ENCODE measurements around the gene SLC5A6.

Gene SLC5A6

GRCh38 chr2:27171351-27171848 lies 40.7 kb downstream of the SLC5A6 start:
- TF ChIP-seq CTCF (IDR thresholded peaks at IDR 0.05; ENCODE audit: low read depth, low read length), result no peak
- no peak overlapping the region for H3K4me3 ChIP-seq (ENCODE audit: low read depth, low read length)

- no peak for TF ChIP-seq CTCF (IDR thresholded peaks at IDR 0.05; ENCODE audit: low read depth, low read length)
- no peak overlapping the region for H3K4me3 ChIP-seq (ENCODE audit: low read depth, low read length)
Observed at GRCh38 chr2:27170581-27171337, 41.3 kb downstream of the SLC5A6 start.

DNA sequence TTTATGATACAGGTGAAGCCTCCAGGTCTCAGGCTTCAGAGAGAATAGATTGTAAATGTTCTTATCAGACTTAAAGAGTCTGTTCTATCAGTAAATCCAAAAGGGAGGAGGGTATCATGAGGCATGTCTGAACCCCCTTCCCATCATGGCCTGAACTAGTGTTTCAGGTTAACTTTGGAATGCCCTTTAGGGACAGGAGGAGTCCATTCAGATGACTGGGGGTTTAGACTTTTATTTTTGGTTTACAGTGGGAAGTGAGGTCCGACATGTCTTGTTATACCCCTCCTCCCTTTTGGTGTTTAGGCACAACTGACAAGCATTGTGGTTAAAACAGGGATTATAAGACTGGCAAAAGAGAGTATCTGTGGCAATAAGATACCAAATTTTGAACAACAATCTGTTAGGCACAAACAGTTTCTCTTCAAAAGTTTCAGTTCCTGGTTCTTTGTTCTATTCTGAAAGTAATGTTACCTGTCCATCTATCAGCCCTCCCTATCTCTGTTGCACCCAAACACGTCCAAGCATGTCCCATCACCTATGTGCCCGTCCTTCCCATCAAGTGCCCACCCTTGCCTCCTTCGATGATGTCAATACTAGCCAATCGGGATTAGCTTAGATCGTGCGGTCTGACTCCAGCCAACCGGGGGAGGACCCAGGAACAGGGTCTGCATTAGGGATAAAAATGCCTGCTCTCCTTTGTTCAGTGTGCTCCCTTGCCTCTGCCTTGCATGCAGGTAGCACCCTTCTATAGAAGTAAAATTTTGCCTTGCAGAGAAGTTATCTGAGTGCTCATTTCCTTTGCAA lies 46.9 kb downstream of the SLC5A6 start:
- no peak for TF ChIP-seq CTCF (IDR thresholded peaks at IDR 0.05; ENCODE audit: low read depth, low read length)

GRCh38 chr2:27162151-27163121 lies 49.6 kb downstream of the SLC5A6 start:
- no peak overlapping the region; the same call in 1 of the 2 replicates for H3K4me3 ChIP-seq (ENCODE audit: low read depth, low read length)
- no peak for TF ChIP-seq CTCF (IDR thresholded peaks at IDR 0.05; ENCODE audit: low read depth, low read length)

More for the DNA sequence above, 46.9 kb downstream of the SLC5A6 start:
- H3K4me3 ChIP-seq (ENCODE audit: low read depth, low read length), result no peak overlapping the region

DNA sequence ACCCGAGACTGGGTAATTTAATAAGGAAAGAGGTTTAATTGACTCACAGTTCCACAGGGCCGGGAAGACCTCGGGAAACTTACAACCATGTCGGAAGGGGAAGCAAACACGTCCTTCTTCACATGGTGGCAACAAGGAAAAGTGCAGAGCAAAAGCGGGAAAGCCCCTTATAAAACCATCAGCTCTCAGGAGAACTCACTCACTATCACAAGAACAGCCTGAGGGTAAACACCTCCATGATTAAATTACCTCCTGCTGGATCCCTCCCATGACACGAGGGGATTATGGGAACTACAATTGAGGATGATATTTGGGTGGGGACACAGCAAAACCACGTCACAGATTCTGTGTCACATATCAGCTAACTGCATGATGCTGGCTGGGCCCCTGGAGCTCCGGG lies 51.9 kb downstream of the SLC5A6 start:
- TF ChIP-seq CTCF (IDR thresholded peaks at IDR 0.05; ENCODE audit: low read depth, low read length), result no peak
- no peak overlapping the region for H3K4me3 ChIP-seq (ENCODE audit: low read depth, low read length)

- no peak overlapping the region for H3K4me3 ChIP-seq (ENCODE audit: low read depth, low read length)
- TF ChIP-seq CTCF (IDR thresholded peaks at IDR 0.05; ENCODE audit: low read depth, low read length), result no peak
Observed at GRCh38 chr2:27159271-27159670, 52.8 kb downstream of the SLC5A6 start.
